Keratinocyte (primary cell): ENCODE measurements around the gene TTC28. TPM values are rescaled to one million over a fixed set of nuclear protein-coding genes. Genes with fewer than 3 reads are reported as not detected.

ENCODE experiments used
- DNase-seq: peaks from one replicate; pipeline ENCODE4 v3.0.0-alpha.2; 2011; ENCODE audit warnings: low read depth, missing footprints, low spot score
- FAIRE-seq: peaks from 2 replicates; lab custom pipeline; 2011; peaks lifted over from hg19 to GRCh38; lab: Jason Lieb, UNC
- H2AFZ ChIP-seq: 2 replicates; pipeline ENCODE4 v1.6.0; 2012; ENCODE audit warnings: low read length, control low read depth, inconsistent platforms; ENCODE audit not compliant: control insufficient read depth
- H3K27ac ChIP-seq: 2 replicates; pipeline ENCODE4 v1.5.1; 2011; ENCODE audit warnings: low read length; ENCODE audit not compliant: control insufficient read depth, insufficient read depth
- H3K27me3 ChIP-seq: 3 replicates; pipeline ENCODE4 v1.6.0; 2011; ENCODE audit warnings: low read length; ENCODE audit not compliant: control insufficient read depth, insufficient read depth; ENCODE audit errors: extremely low read depth
- H3K36me3 ChIP-seq, 2 experiments: 2 replicates in 1 of 2; 3 replicates in 1 of 2; pipeline ENCODE4 v1.5.1; 2011; ENCODE audit warnings: low read length in 2 of 2, mild to moderate bottlenecking in 1 of 2; ENCODE audit not compliant: control insufficient read depth in 2 of 2, insufficient read depth in 2 of 2; ENCODE audit errors: extremely low read depth in 1 of 2
- H3K4me1 ChIP-seq: 3 replicates; pipeline ENCODE4 v1.5.1; 2011; ENCODE audit warnings: low read length; ENCODE audit not compliant: control insufficient read depth, insufficient read depth; ENCODE audit errors: extremely low read depth
- H3K4me2 ChIP-seq: 3 replicates; pipeline ENCODE4 v1.6.0; 2011; ENCODE audit warnings: low read depth, low read length; ENCODE audit not compliant: control insufficient read depth, insufficient read depth; ENCODE audit errors: extremely low read depth
- H3K4me3 ChIP-seq, 3 experiments: fragments of 200-600 bp in 1 of 3; sonication (generic) in 1 of 3; 2 replicates in 2 of 3; 3 replicates in 1 of 3; pipeline ENCODE4 v1.5.1; 2011 to 2016; ENCODE audit warnings: low read length in 3 of 3, mild to moderate bottlenecking in 3 of 3, control low read depth in 2 of 3, inconsistent platforms in 1 of 3, low read depth in 1 of 3, mixed read lengths in 1 of 3, mixed run types in 1 of 3, moderate library complexity in 1 of 3; ENCODE audit not compliant: control insufficient read depth in 2 of 3, insufficient read depth in 2 of 3; ENCODE audit errors: extremely low read depth in 1 of 3
- H3K79me2 ChIP-seq: 2 replicates; pipeline ENCODE4 v1.6.0; 2012; ENCODE audit warnings: low read length; ENCODE audit not compliant: control insufficient read depth, insufficient read depth
- H3K9ac ChIP-seq: 3 replicates; pipeline ENCODE4 v1.6.0; 2011; ENCODE audit warnings: low read length; ENCODE audit not compliant: control insufficient read depth, insufficient read depth; ENCODE audit errors: extremely low read depth
- H3K9me1 ChIP-seq: 3 replicates; pipeline ENCODE4 v1.6.0; 2011; ENCODE audit warnings: low read length; ENCODE audit not compliant: control insufficient read depth, insufficient read depth; ENCODE audit errors: extremely low read depth
- H3K9me3 ChIP-seq: 2 replicates; pipeline ENCODE4 v1.5.1; 2012; ENCODE audit warnings: low read depth, low read length; ENCODE audit not compliant: control insufficient read depth
- H4K20me1 ChIP-seq: 3 replicates; pipeline ENCODE4 v1.6.0; 2011; ENCODE audit warnings: low read length; ENCODE audit not compliant: control insufficient read depth, insufficient read depth; ENCODE audit errors: extremely low read depth
- CTCF ChIP-seq, 3 experiments: IDR thresholded peaks in 1 of 3; conservative IDR thresholded peaks in 1 of 3; optimal IDR thresholded peaks in 1 of 3; 2 replicates in 2 of 3; 3 replicates in 1 of 3; pipeline versions ENCODE3 to v1.5.1; 2011; ENCODE audit warnings: low read length in 3 of 3, mild to moderate bottlenecking in 3 of 3, moderate library complexity in 2 of 3, control low read depth in 1 of 3, inconsistent platforms in 1 of 3; ENCODE audit not compliant: insufficient read depth in 2 of 3; ENCODE audit errors: extremely low read depth in 1 of 3
- EZH2 ChIP-seq: IDR thresholded peaks from one replicate; pipeline ENCODE4 v1.6.1; 2012; ENCODE audit warnings: inconsistent platforms, mild to moderate bottlenecking, low read length, moderate library complexity
- dilution Hi-C: fragments of 300-500 bp; cut with MboI; formaldehyde crosslinking; loops from one replicate; pipeline ENCODE4 v1.7.0; 2020; ENCODE audit warnings: low sequenced_read_pairs; ENCODE audit not compliant: extremely low pct_ligation_motif_present
- polyA plus RNA-seq, 5 experiments: library from polyadenylated mRNA; depleted of rRNA in 3 of 5; stranded (reverse) in 3 of 5; stranded (forward) in 1 of 5; unstranded in 1 of 5; fragments of >200 nt; gene quantifications; 1 replicate in 1 of 5; 2 replicates in 3 of 5; 3 replicates in 1 of 5; pipeline versions ENCODE4 v1.2.1 to v1.2.3, GENCODE V29; 2011 to 2012; ENCODE audit warnings: missing spikeins in 2 of 5, low read depth in 1 of 5, low replicate concordance in 1 of 5

TTC28 gene
- polyA plus RNA-seq, 1 donor (not counting 4 experiments of a cell fraction or from before 2014, with no cell fraction given) = 0.66 TPM

- H3K9ac ChIP-seq = no peak overlapping the region
- H4K20me1 ChIP-seq = no peaks in the 10 kb centered on the region
- H2AFZ ChIP-seq = no peak overlapping the region
- FAIRE-seq = no peak
- no peak overlapping the region for H3K4me3 ChIP-seq
- no peak for TF ChIP-seq EZH2
- no peak for TF ChIP-seq CTCF (optimal IDR thresholded peaks at IDR 0.05 in 1 of 3, IDR thresholded peaks at IDR 0.05 in 1 of 3, conservative IDR thresholded peaks at IDR 0.05 in 1 of 3; ENCODE audit: extremely low read depth in 1 of 3, insufficient read depth in 2 of 3, low read length in 3 of 3)
- DNase-seq = no peak
- dilution Hi-C loops = no loop called here
- H3K9me3 ChIP-seq = no peaks in the 10 kb centered on the region
- H3K27ac ChIP-seq = no peak overlapping the region
- no peaks in the 10 kb centered on the region for H3K36me3 ChIP-seq
- H3K27me3 ChIP-seq = no peaks in the 10 kb centered on the region
- no peaks in the 10 kb centered on the region for H3K79me2 ChIP-seq
- no peak overlapping the region for H3K4me2 ChIP-seq
- peaks cover 7% of the 10 kb centered on the region for H3K4me1 ChIP-seq
- no peaks in the 10 kb centered on the region for H3K9me1 ChIP-seq
These were observed 455.8 kb downstream of the TTC28 start for GRCh38 chr22:28223826-28224225.

- FAIRE-seq = no peak
- Histone ChIP-seq H3K79me2 (no peaks in the 10 kb centered on the region), H4K20me1 (no peaks in the 10 kb centered on the region), H2AFZ (no peak overlapping the region), H3K4me3 (no peak overlapping the region), H3K36me3 (no peaks in the 10 kb centered on the region), H3K27ac (no peak overlapping the region), H3K27me3 (no peaks in the 10 kb centered on the region), H3K4me1 (peaks cover 7% of the 10 kb centered on the region), H3K9me3 (no peaks in the 10 kb centered on the region), H3K9ac (no peak overlapping the region), H3K4me2 (no peak overlapping the region), H3K9me1 (no peaks in the 10 kb centered on the region)
- no peak for DNase-seq
- TF ChIP-seq CTCF (optimal IDR thresholded peaks at IDR 0.05 in 1 of 3, IDR thresholded peaks at IDR 0.05 in 1 of 3, conservative IDR thresholded peaks at IDR 0.05 in 1 of 3; ENCODE audit: extremely low read depth in 1 of 3, insufficient read depth in 2 of 3, low read length in 3 of 3) = no peak
- TF ChIP-seq EZH2 = no peak
- dilution Hi-C loops = no loop called here
These were observed 456.5 kb downstream of the TTC28 start for GRCh38 chr22:28222976-28223745.
